Activated CD4-positive, CD25-positive, alpha-beta regulatory T cell treated with anti-CD3 and anti-CD28 coated beads, Interleukin-2, amount 50 U/mL, for 72 hours (primary cell): ENCODE results near the gene FDPS.

Experiments used
- DNase-seq: peaks from one replicate; pipeline ENCODE4 v3.0.0; 2021

The FDPS gene

GRCh38 chr1:155308493-155309422, at the start of gene FDPS:
FDPS (plus strand) TSS chr1:155308866; CDS start chr1:155309790, 924 bp downstream.
- peak; percentile 93 for DNase-seq

- no peak for DNase-seq
Observed at GRCh38 chr1:155260276-155260675, 48.4 kb upstream of the FDPS start.

- no peak for DNase-seq
Observed at GRCh38 chr1:155261493-155261851, 47.2 kb upstream of the FDPS start.

- DNase-seq: peak; percentile 84
Observed at GRCh38 chr1:155261852-155262673, 46.6 kb upstream of the FDPS start, which contains the start of gene SCAMP3. SCAMP3 (minus strand) TSS chr1:155262360; CDS start chr1:155262151, 209 bp downstream.

GRCh38 chr1:155263067-155263466, 45.6 kb upstream of the FDPS start:
- DNase-seq: no peak

GRCh38 chr1:155266553-155266952, 42.1 kb upstream of the FDPS start:
- no peak for DNase-seq

- DNase-seq: no peak
Observed at GRCh38 chr1:155267373-155267772, 41.3 kb upstream of the FDPS start.

GRCh38 chr1:155268630-155269029, 40.0 kb upstream of the FDPS start:
- no peak for DNase-seq

GRCh38 chr1:155269381-155269780, 39.3 kb upstream of the FDPS start:
- no peak for DNase-seq

- DNase-seq: no peak
Observed at GRCh38 chr1:155272466-155273342, 36.0 kb upstream of the FDPS start.

- DNase-seq: peak; percentile 96
Observed at GRCh38 chr1:155273343-155274245, 35.1 kb upstream of the FDPS start, which contains the start of gene CLK2. CLK2 (minus strand) TSS chr1:155273504; CDS start chr1:155270977, 2,527 bp downstream.

- DNase-seq: peak; percentile 91
Observed at GRCh38 chr1:155277070-155277901, 31.4 kb upstream of the FDPS start, which contains the start of gene HCN3. HCN3 (plus strand) TSS chr1:155277463; CDS start chr1:155277591, 128 bp downstream.

GRCh38 chr1:155277902-155278688, 30.6 kb upstream of the FDPS start:
- DNase-seq: peak; percentile 69

GRCh38 chr1:155278689-155279160, 29.9 kb upstream of the FDPS start:
- DNase-seq: no peak

GRCh38 chr1:155279268-155279667, 29.4 kb upstream of the FDPS start:
- no peak for DNase-seq

- no peak for DNase-seq
Observed at GRCh38 chr1:155282488-155283091, 26.1 kb upstream of the FDPS start.

GRCh38 chr1:155284476-155284875, 24.2 kb upstream of the FDPS start:
- DNase-seq: no peak

GRCh38 chr1:155285063-155285462, 23.6 kb upstream of the FDPS start:
- no peak for DNase-seq

GRCh38 chr1:155285631-155286044, 23.0 kb upstream of the FDPS start:
- DNase-seq: no peak
